WERI-Rb-1 (cell line): ENCODE measurements around the gene LY86.

ENCODE experiments used
- DNase-seq: peaks from one replicate; pipeline ENCODE4 v3.0.0-alpha.2; 2020
- H3K27ac ChIP-seq: fragments of 250-450 bp; sonication (Bioruptor Pico); 2 replicates; pipeline ENCODE4 v1.5.1; 2020; ENCODE audit warnings: mild to moderate bottlenecking, moderate library complexity
- H3K27me3 ChIP-seq: fragments of 250-450 bp; sonication (Bioruptor Pico); 2 replicates; pipeline ENCODE4 v1.5.1; 2021; ENCODE audit warnings: mild to moderate bottlenecking, low read depth, moderate library complexity; ENCODE audit not compliant: insufficient read depth, severe bottlenecking
- H3K36me3 ChIP-seq: fragments of 250-450 bp; sonication (Bioruptor Pico); 2 replicates; pipeline ENCODE4 v1.5.1; 2020; ENCODE audit warnings: mild to moderate bottlenecking, moderate library complexity
- H3K4me3 ChIP-seq: 2 replicates; pipeline ENCODE4 v1.5.1; 2011; ENCODE audit warnings: low read depth, mild to moderate bottlenecking, control low read depth, low read length
- H3K9me3 ChIP-seq: fragments of 250-450 bp; sonication (Bioruptor Pico); 2 replicates; pipeline ENCODE4 v1.5.1; 2021; ENCODE audit warnings: mild to moderate bottlenecking, moderate library complexity; ENCODE audit not compliant: severe bottlenecking
- TF ChIP-seq, protein P1 (sequence below): IDR thresholded peaks from 2 replicates; pipeline ENCODE4 v1.5.1; 2011; ENCODE audit warnings: low read depth, mild to moderate bottlenecking, control low read depth, inconsistent platforms, low read length

Gene LY86

DNA sequence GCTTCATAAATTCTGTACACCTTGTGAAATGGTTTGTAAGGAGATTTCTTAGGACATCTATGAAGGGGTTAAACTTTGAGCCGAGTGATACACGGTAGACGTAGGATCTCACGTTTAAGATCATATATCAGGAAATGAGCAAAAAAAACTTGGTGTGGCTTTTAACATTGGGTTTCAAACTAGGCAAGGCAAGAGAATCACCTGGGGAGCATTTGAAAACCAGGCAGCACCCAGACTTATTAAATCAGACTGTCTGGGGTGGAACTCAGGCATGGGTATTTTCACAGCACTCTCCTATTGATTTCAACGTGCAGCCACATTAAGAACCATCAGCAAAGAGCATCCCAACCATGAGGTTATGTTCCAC lies 26.4 kb downstream of the LY86 start:
- no peaks in the 10 kb centered on the region for H3K27me3 ChIP-seq
- TF ChIP-seq, protein P1, sequence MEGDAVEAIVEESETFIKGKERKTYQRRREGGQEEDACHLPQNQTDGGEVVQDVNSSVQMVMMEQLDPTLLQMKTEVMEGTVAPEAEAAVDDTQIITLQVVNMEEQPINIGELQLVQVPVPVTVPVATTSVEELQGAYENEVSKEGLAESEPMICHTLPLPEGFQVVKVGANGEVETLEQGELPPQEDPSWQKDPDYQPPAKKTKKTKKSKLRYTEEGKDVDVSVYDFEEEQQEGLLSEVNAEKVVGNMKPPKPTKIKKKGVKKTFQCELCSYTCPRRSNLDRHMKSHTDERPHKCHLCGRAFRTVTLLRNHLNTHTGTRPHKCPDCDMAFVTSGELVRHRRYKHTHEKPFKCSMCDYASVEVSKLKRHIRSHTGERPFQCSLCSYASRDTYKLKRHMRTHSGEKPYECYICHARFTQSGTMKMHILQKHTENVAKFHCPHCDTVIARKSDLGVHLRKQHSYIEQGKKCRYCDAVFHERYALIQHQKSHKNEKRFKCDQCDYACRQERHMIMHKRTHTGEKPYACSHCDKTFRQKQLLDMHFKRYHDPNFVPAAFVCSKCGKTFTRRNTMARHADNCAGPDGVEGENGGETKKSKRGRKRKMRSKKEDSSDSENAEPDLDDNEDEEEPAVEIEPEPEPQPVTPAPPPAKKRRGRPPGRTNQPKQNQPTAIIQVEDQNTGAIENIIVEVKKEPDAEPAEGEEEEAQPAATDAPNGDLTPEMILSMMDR, result no peak
- H3K27ac ChIP-seq, result no peak overlapping the region
- H3K36me3 ChIP-seq, result no peaks in the 10 kb centered on the region
- no peak for DNase-seq
- H3K9me3 ChIP-seq, result peaks cover 4% of the 10 kb centered on the region
- no peak overlapping the region for H3K4me3 ChIP-seq

DNA sequence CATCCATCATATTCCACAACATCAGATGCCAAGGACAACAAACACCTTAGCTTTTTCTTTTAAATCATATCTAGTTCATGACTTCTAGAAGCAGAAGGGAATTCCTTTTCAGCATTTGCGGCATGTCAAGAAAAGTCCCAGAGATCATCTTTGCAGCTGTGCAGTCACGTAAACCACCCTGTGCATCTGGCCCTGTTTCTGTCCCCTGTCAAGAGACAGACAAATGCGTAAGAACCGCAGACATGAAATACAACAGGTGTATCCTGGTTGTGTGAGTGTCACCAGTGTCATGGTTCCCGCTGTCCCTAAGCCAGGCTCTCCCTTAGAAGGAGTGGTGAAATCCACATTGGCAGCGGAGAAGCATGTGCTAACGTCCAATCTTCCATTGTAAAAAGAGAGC lies 28.1 kb downstream of the LY86 start:
- DNase-seq, result no peak
- H3K27ac ChIP-seq, result no peak overlapping the region
- peaks cover 4% of the 10 kb centered on the region for H3K9me3 ChIP-seq
- no peaks in the 10 kb centered on the region for H3K27me3 ChIP-seq
- H3K4me3 ChIP-seq, result no peak overlapping the region
- H3K36me3 ChIP-seq, result no peaks in the 10 kb centered on the region
- TF ChIP-seq, protein P1, result no peak

DNA sequence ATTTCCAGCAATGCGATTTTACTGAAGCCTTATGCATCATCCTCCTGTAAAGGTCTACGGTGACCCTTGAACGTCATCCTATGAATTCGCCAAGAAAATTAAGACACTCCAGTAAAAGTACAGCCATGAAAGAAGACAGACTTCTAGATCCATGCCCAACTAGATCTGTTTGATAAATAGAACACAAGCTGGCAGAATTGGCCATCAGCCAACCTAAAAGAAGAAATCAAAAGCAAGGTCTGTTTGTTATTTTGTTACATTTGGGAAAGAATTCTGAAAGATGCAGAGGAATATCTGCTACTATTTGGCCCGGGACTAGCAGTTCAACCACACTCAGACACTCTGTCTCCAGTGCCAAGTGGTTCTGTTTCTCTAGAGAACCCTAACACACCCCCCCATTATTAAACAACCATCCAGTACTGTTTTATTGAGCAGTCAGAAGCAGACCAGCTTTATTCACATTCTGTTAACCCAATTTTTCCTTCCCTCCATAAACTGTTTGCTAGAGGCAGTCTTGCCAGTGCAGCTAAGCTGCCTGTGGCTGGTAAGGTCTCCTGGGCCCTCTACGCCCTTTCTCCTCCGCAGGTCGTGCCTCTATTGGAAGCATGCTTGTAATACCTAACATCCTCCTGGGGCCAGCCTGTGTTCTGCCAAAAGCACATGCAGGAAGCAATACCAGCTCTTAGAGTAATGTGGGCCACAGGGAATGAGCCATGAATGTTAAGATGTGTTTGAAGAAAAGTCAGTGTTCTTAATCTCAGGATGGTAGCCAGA lies 30.7 kb downstream of the LY86 start:
- TF ChIP-seq, protein P1, result no peak
- no peak overlapping the region for H3K4me3 ChIP-seq
- no peak overlapping the region for H3K27ac ChIP-seq
- DNase-seq, result no peak
- H3K9me3 ChIP-seq, result peaks cover 4% of the 10 kb centered on the region
- H3K27me3 ChIP-seq, result no peaks in the 10 kb centered on the region
- no peaks in the 10 kb centered on the region for H3K36me3 ChIP-seq

DNA sequence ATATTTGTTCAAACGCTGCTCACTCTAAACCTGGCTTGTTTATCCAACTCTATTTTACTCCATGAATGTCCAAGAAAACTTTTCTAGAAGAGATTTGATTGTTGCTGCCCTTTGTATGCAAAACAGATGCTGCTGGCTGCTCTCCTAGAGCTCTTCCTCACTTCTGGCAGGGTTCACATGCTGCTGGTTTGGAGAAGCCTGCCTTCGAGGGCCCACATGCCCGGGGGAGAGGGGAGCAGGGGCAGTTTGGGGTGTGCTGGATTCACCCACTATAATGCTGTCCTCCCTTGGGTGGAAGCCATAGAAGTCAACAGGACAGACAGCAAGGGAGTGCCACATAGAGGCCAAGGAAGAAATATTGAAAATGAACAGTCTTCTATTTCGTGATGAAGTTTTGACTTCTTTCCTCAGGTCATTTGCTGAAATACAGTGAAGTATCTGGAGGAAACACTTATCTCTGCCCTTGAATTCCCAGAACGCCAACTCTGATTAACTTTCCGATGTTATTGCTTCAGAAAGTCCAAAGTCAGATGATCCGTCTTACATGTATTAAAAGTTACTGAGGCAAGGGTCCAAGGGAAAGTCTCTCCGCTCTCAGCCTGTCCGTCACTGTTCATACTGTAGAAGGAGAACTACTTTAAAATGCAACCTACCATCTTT lies 32.4 kb downstream of the LY86 start:
- Histone ChIP-seq H3K4me3 (no peak overlapping the region), H3K9me3 (no peaks in the 10 kb centered on the region), H3K27ac (no peak overlapping the region), H3K27me3 (no peaks in the 10 kb centered on the region), H3K36me3 (no peaks in the 10 kb centered on the region)
- no peak for DNase-seq
- TF ChIP-seq, protein P1, result no peak

DNA sequence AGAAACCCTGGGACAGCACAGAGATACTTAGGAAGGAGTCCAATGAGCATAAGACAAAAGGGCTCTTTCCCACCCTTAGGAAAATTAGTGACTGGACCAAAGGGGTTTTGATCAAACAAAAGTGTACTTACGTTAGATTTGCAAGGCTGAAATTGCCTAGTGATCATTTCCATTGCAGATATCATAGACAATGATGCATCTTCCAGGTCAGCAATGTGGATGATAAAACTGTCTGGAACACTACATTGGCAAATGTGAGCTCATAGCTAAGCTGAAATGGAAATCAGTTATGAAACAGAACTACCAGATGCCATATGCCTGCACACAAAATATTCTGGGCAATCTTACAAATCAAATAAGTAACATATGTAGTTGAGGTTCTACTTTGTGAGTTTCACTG lies 34.0 kb downstream of the LY86 start:
- TF ChIP-seq, protein P1, result no peak
- Histone ChIP-seq H3K9me3 (no peaks in the 10 kb centered on the region), H3K27me3 (no peaks in the 10 kb centered on the region), H3K4me3 (no peak overlapping the region), H3K27ac (no peak overlapping the region), H3K36me3 (no peaks in the 10 kb centered on the region)
- DNase-seq, result no peak
